Measurements from ENCODE around the gene SPATS2.

The SPATS2 gene

DNA sequence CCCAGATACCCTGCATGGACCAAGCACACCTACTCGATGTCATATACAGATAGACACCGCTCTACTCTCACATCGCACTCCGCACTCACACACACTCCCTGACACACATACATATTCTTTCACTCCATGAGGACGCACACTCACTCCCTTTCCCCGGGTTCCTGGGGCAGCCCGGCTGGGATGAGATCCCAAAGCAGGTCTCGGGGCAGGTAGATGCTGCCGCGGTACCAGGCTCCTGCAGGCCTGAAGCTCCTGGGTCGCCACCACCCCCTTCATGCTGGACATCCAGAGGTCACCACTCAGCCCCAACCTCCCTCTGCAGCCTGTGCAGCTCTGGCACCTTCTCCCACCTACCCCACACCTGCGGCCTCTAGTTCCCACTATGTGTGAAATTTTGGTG is 32.6 kb upstream of the SPATS2 start:
- no peak for TF ChIP-seq SIN3A (IDR thresholded peaks at IDR 0.05; ENCODE audit: borderline replicate concordance, insufficient read depth, low read length)
- no peak for TF ChIP-seq POLR2AphosphoS5 (IDR thresholded peaks at IDR 0.05; ENCODE audit: low read depth, low read length)
- TF ChIP-seq TAF1 (IDR thresholded peaks at IDR 0.05; ENCODE audit: borderline replicate concordance, insufficient read depth, low read length), result no peak
- TF ChIP-seq FOXP2 (optimal IDR thresholded peaks at IDR 0.05; ENCODE audit: borderline replicate concordance, extremely low read depth, extremely low read length, insufficient read depth), result no peak
- TF ChIP-seq, protein P1, sequence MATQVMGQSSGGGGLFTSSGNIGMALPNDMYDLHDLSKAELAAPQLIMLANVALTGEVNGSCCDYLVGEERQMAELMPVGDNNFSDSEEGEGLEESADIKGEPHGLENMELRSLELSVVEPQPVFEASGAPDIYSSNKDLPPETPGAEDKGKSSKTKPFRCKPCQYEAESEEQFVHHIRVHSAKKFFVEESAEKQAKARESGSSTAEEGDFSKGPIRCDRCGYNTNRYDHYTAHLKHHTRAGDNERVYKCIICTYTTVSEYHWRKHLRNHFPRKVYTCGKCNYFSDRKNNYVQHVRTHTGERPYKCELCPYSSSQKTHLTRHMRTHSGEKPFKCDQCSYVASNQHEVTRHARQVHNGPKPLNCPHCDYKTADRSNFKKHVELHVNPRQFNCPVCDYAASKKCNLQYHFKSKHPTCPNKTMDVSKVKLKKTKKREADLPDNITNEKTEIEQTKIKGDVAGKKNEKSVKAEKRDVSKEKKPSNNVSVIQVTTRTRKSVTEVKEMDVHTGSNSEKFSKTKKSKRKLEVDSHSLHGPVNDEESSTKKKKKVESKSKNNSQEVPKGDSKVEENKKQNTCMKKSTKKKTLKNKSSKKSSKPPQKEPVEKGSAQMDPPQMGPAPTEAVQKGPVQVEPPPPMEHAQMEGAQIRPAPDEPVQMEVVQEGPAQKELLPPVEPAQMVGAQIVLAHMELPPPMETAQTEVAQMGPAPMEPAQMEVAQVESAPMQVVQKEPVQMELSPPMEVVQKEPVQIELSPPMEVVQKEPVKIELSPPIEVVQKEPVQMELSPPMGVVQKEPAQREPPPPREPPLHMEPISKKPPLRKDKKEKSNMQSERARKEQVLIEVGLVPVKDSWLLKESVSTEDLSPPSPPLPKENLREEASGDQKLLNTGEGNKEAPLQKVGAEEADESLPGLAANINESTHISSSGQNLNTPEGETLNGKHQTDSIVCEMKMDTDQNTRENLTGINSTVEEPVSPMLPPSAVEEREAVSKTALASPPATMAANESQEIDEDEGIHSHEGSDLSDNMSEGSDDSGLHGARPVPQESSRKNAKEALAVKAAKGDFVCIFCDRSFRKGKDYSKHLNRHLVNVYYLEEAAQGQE (IDR thresholded peaks at IDR 0.05; ENCODE audit: insufficient read depth in 1 of 2, low read depth in 2 of 2, low read length in 2 of 2), result no peak

DNA sequence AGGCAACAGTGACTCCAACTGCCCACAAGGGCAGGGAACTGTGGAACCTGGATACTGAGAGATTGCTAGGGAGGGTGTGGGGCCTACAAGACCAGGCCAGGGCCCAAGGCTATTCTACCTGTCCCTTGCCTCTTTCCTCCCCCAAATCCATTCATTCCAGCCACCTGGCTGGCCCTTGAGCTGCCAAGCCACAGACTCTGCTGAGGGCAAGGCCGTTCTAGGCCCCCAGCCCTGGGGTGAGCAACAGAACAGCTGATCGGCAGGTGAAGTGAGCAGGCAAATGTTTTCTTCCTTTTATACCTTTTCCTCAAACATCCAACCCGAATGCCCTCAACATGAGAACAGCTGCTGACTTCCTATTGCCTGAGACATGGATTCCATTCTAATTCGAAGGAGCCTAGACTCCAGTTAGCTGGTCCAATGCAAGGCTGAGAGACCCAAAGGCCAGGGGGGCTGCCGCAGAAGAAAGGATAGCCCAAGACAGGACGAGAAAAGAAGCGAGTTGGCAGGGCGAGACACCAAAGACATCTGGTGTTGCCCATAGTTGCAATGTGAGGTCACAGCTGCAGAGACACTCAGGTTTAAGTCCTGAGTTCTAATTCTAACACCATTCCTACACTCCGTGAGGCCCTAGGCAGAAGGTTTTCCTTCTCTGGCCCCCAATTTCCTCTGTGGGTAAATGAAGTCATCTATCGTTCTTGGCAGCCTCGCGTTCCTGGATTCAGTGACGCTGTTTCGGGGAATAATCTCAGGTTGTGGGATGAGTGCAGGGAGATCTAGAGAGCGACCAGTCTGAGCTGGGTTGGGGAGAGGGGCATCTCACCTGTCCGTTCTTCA is 31.9 kb upstream of the SPATS2 start:
- TF ChIP-seq TAF1 (IDR thresholded peaks at IDR 0.05; ENCODE audit: borderline replicate concordance, insufficient read depth, low read length), result no peak
- TF ChIP-seq POLR2AphosphoS5 (IDR thresholded peaks at IDR 0.05; ENCODE audit: low read depth, low read length), result no peak
- no peak for TF ChIP-seq SIN3A (IDR thresholded peaks at IDR 0.05; ENCODE audit: borderline replicate concordance, insufficient read depth, low read length)
- TF ChIP-seq FOXP2 (optimal IDR thresholded peaks at IDR 0.05; ENCODE audit: borderline replicate concordance, extremely low read depth, extremely low read length, insufficient read depth), result no peak
- TF ChIP-seq, protein P1 (IDR thresholded peaks at IDR 0.05; ENCODE audit: insufficient read depth in 1 of 2, low read depth in 2 of 2, low read length in 2 of 2), result no peak

DNA sequence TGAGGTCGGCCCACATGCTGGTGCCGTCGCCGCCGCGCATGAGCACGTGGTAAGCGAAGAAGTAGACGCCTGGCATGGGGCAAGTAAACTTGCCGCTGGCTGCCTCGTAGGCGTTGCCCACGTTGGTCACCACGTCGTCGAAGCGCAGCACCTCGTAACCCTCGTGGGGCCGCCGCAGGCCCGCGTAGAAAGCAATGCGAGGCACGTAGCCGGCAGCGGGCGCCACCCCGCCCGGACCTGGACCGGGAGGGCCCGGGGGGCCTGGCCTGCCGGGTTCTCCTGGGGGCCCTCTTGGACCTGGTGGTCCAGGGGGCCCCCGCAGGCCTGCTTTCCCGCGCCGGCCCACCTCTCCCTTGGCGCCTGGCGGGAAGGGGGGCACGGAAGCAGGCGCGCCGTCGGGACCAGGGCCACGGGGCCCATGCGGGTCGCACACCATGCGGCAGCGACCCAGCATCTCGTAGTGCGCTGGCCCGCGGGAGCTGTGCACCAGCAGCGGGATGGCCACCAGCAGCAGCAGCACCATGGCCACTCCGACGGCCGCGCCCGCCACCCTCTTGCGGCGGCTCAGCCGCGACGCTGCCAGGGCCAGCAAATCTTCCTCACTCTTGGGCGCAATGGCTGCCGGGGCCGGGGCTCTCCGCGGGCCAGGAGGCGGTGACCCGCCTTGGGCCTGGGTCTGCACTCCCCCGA is 31.2 kb upstream of the SPATS2 start:
- no peak for TF ChIP-seq SIN3A (IDR thresholded peaks at IDR 0.05; ENCODE audit: borderline replicate concordance, insufficient read depth, low read length)
- TF ChIP-seq POLR2AphosphoS5 (IDR thresholded peaks at IDR 0.05; ENCODE audit: low read depth, low read length), result no peak
- no peak for TF ChIP-seq TAF1 (IDR thresholded peaks at IDR 0.05; ENCODE audit: borderline replicate concordance, insufficient read depth, low read length)
- no peak for TF ChIP-seq FOXP2 (optimal IDR thresholded peaks at IDR 0.05; ENCODE audit: borderline replicate concordance, extremely low read depth, extremely low read length, insufficient read depth)
- TF ChIP-seq, protein P1 (IDR thresholded peaks at IDR 0.05; ENCODE audit: insufficient read depth in 1 of 2, low read depth in 2 of 2, low read length in 2 of 2), result no peak

DNA sequence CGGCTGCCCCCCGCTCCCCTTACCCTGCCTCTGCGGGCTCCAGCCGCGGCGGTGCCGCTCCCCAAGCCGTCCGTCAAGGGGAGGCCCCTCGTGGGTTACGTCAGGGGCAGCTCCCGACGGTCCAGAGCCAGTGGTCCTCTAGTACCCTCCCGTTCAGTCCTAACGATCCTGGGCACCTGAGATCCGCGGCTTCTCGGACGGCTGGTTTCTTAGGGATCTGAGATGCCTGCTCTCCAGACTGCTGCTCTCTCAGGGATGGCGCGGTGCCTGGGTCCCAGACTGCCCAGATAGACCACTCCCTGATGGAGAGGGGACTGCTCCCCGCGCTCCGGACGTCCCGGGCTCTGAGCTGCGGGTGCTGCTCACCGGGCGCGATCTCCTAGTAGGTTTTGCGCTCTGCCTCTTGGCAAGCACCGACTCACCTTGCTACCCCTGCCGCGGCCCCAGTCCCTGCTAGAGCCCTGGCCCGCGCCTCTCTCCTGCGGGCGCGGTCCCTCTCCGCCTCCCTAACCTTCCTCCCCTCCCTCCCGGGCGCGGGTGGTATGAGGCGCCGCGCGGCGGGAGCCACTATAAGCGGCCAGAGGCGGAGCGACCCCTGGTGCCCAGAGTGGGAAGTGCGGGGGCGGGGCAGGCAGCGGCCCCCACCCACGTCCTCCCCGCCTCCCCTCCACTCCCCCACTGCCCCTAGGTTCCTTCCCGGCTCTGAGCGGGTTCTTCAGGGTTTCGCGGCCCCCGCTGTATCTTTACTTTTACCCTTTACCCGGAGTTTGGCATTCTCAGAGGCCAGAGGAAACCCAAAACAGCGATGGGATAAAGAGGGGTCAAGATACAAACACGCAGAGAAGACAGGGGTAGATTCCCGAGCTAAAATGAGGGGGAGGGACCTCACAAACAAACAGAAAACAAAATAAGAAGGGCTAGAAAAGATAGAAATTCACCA is 30.3 kb upstream of the SPATS2 start, which contains the start of gene C1QL4:
C1QL4 (minus strand) TSS at position 544 of the 940 bp plus-strand sequence. CDS start 711 bp downstream, outside the sequence.
- TF ChIP-seq TAF1 (IDR thresholded peaks at IDR 0.05; ENCODE audit: borderline replicate concordance, insufficient read depth, low read length), result peak; percentile 74; the same call in 1 of the 2 replicates
- TF ChIP-seq SIN3A (IDR thresholded peaks at IDR 0.05; ENCODE audit: borderline replicate concordance, insufficient read depth, low read length), result 0 out of 2 replicates have a peak, but pooled peaks have one; percentile 62
- TF ChIP-seq, protein P1 (IDR thresholded peaks at IDR 0.05; ENCODE audit: insufficient read depth in 1 of 2, low read depth in 2 of 2, low read length in 2 of 2), result no peak
- TF ChIP-seq FOXP2 (optimal IDR thresholded peaks at IDR 0.05; ENCODE audit: borderline replicate concordance, extremely low read depth, extremely low read length, insufficient read depth), result peak; percentile 15
- TF ChIP-seq POLR2AphosphoS5 (IDR thresholded peaks at IDR 0.05; ENCODE audit: low read depth, low read length), result peak; percentile 87

All from PFSK-1 (cell line).